Ectodermal cell (in vitro differentiated cells): Measurements from ENCODE around the gene MKNK1.

Source experiments
- H3K27ac ChIP-seq: 2 replicates; pipeline ENCODE4 v1.7.0; 2013; ENCODE audit warnings: mild to moderate bottlenecking, low read depth, low read length; ENCODE audit not compliant: insufficient read depth, poor library complexity, severe bottlenecking
- H3K27me3 ChIP-seq: 2 replicates; pipeline ENCODE4 v1.7.0; 2013; ENCODE audit warnings: mild to moderate bottlenecking, low read length; ENCODE audit not compliant: insufficient read depth, control insufficient read depth, poor library complexity, severe bottlenecking
- H3K36me3 ChIP-seq: one replicate; pipeline ENCODE4 v1.7.0; 2013; ENCODE audit warnings: low read length; ENCODE audit not compliant: control insufficient read depth, insufficient read depth
- H3K4me1 ChIP-seq: one replicate; pipeline ENCODE4 v1.7.0; 2013; ENCODE audit warnings: low read length; ENCODE audit not compliant: control insufficient read depth, insufficient read depth
- H3K4me3 ChIP-seq: 2 replicates; pipeline ENCODE4 v1.7.0; 2013; ENCODE audit warnings: low read depth, low read length, control low read depth; ENCODE audit not compliant: insufficient read depth
- H3K9me3 ChIP-seq: 2 replicates; pipeline ENCODE4 v1.7.0; 2013; ENCODE audit warnings: mild to moderate bottlenecking, low read length, moderate library complexity; ENCODE audit not compliant: control insufficient read depth
- WGBS, 2 experiments: methylation state at CpG; one replicate each; pipeline ENCODE4 v1.1.7; 2013; ENCODE audit warnings: missing lambda C conversion rate in 2 of 2; 5-methylcytosine and 5-hydroxymethylcytosine counted together

Gene MKNK1

GRCh38 chr1:46580140-46580903 lies 23.7 kb downstream of the MKNK1 start:
- 94 to 95% methylated on average over 6 of the region's 6 CpGs for WGBS, 2 experiments
- Histone ChIP-seq H3K4me3 (no peak overlapping the region), H3K4me1 (peaks cover 15% of the 10 kb centered on the region), H3K36me3 (peaks cover 8% of the 10 kb centered on the region), H3K27me3 (no peaks in the 10 kb centered on the region), H3K27ac (no peak overlapping the region), H3K9me3 (no peaks in the 10 kb centered on the region)

DNA sequence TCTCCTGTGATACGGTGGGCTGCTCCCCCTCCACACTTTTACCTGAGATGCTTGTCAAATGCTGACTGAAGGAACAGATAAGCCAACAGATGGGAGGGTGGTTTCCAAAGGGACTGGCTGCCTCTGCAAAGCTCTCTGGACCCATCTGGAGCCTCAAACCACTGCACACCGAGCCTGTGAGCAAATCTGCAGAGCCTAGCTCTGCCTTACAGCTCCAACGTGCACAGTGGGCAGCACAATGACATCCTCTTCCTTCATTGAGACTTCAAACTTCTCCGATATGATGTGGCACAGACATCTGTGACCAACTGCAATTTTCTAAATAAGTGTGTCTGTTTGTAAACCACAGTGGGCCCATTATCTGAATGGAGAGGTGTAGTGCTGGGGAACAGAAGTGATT lies 26.4 kb downstream of the MKNK1 start:
- Histone ChIP-seq H3K27ac (no peak overlapping the region), H3K27me3 (no peaks in the 10 kb centered on the region), H3K4me1 (peaks cover 23% of the 10 kb centered on the region), H3K4me3 (no peak overlapping the region), H3K9me3 (no peaks in the 10 kb centered on the region), H3K36me3 (peaks cover 8% of the 10 kb centered on the region)
- WGBS, 2 experiments: 92 to 93% methylated on average over 4 of the region's 4 CpGs

GRCh38 chr1:46576596-46576995 lies 27.5 kb downstream of the MKNK1 start:
- Histone ChIP-seq H3K27me3 (no peaks in the 10 kb centered on the region), H3K4me3 (no peak overlapping the region), H3K4me1 (peaks cover 23% of the 10 kb centered on the region), H3K27ac (no peak overlapping the region), H3K9me3 (no peaks in the 10 kb centered on the region), H3K36me3 (peaks cover 8% of the 10 kb centered on the region)
- WGBS, 2 experiments: 74 to 79% methylated on average over 6 of the region's 6 CpGs

- H3K9me3 ChIP-seq: no peaks in the 10 kb centered on the region
- no peak overlapping the region for H3K27ac ChIP-seq
- no peaks in the 10 kb centered on the region for H3K27me3 ChIP-seq
- 14 to 18% methylated on average over 2 to 3 of the region's 3 CpGs for WGBS, 2 experiments
- H3K4me3 ChIP-seq: no peak overlapping the region
- H3K36me3 ChIP-seq: peaks cover 8% of the 10 kb centered on the region
- peaks cover 23% of the 10 kb centered on the region for H3K4me1 ChIP-seq
Measured at GRCh38 chr1:46575778-46576177, 28.3 kb downstream of the MKNK1 start.

- WGBS, 2 experiments: 51 to 55% methylated on average over 12 of the region's 12 CpGs
- Histone ChIP-seq H3K4me3 (no peak overlapping the region), H3K36me3 (peaks cover 6% of the 10 kb centered on the region), H3K27me3 (no peaks in the 10 kb centered on the region), H3K4me1 (peaks cover 23% of the 10 kb centered on the region), H3K27ac (no peak overlapping the region), H3K9me3 (no peaks in the 10 kb centered on the region)
Measured at GRCh38 chr1:46575300-46575699, 28.8 kb downstream of the MKNK1 start.

- Histone ChIP-seq H3K27me3 (no peaks in the 10 kb centered on the region), H3K4me1 (peaks cover 22% of the 10 kb centered on the region), H3K36me3 (no peaks in the 10 kb centered on the region), H3K9me3 (no peaks in the 10 kb centered on the region), H3K27ac (no peak overlapping the region), H3K4me3 (no peak overlapping the region)
- 95 to 96% methylated on average over 6 of the region's 6 CpGs for WGBS, 2 experiments
Measured at GRCh38 chr1:46571691-46572225, 32.3 kb downstream of the MKNK1 start.

DNA sequence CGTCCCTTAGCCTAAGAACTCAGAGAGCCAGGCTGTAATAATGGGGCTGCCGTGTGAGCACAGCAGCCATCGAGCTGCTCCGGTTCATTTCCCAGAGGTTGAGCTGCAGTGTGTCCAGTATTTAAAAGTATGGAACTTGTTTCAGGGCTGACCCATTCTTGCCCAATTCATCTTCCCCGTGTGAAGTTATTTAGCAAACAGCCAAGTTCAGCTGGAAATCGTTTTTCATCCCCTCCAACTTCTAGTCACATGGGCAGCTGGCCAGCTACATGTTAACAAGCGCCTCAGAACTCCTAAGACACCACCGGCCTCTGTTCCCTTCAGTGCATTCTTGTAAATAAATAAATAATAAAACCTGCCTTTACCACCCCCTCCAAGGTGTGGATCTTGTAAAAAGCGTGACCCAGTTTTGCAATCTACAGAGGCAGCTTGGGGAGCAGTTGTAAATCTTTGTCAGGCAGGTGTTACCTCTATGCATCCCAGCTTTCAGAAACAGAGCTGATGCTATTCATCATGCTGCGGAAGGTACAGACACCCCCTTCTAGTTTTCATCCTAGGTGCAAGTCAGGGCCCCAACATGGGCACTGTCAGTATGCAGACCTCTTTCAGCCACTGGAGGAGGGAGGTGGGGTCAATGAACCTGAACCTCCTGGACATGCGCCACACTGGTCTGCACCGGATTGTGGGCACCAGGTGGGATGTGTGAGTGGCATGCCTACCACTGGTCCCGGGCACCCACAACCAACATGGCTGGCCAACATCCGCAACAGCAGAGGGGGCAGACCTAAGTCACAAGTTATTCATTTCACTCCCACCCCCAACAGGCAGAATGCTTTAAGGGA lies 34.0 kb downstream of the MKNK1 start:
- 88 to 91% methylated on average over 14 of the region's 14 CpGs for WGBS, 2 experiments
- no peaks in the 10 kb centered on the region for H3K9me3 ChIP-seq
- peaks cover 5% of the 10 kb centered on the region for H3K4me1 ChIP-seq
- H3K27me3 ChIP-seq: no peaks in the 10 kb centered on the region
- H3K4me3 ChIP-seq: no peak overlapping the region
- H3K36me3 ChIP-seq: no peaks in the 10 kb centered on the region
- no peak overlapping the region for H3K27ac ChIP-seq

DNA sequence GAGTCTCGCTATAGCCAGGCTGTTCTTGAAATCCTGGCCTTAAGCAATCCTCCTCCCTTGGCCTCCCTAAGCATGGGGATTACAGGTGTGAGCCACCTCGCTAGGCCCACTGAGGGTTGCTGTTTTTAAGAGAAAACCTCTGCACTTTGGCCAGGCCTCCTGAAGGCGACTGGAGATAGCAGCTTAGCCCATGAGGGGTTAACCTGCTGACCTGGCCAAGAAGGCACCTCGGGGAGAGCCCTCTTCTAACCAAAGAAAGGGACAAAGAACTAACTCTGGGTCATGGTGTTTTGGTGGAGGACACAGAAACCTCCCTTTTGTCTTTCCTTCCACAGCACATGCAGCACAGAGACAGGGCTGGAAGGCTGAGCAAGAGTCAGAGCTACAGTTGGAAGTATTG lies 35.0 kb downstream of the MKNK1 start:
- Histone ChIP-seq H3K27me3 (no peaks in the 10 kb centered on the region), H3K9me3 (no peaks in the 10 kb centered on the region), H3K4me3 (no peak overlapping the region), H3K4me1 (no peaks in the 10 kb centered on the region), H3K27ac (no peak overlapping the region), H3K36me3 (peaks cover 4% of the 10 kb centered on the region)
- WGBS, 2 experiments: 53 to 58% methylated on average over 4 of the region's 4 CpGs

DNA sequence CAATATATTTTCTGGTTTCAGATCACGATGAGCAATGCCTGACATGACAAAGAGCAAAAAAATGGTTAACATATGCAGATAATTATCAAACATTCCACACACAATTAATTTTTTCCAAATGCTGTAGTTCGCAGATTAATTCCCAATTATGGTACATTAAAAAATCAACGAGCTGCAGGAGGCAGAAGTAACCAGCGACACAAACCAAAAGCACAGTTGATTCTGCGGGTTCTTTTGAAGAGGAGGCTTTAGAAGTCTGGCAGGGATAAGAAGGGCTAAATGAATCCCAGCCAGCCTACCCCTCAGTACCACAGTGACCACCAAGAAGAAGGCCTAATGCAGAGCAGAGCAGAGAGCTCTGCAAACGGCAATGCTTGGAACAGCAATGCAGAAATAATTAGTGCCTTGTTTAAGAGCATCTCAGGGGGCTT lies 35.6 kb downstream of the MKNK1 start:
- WGBS, 2 experiments: 69 to 70% methylated on average over 6 of the region's 6 CpGs

GRCh38 chr1:46563341-46563740 lies 40.7 kb downstream of the MKNK1 start:
- H3K27me3 ChIP-seq: no peaks in the 10 kb centered on the region
- H3K4me3 ChIP-seq: no peak overlapping the region
- H3K4me1 ChIP-seq: peaks cover 8% of the 10 kb centered on the region
- no peak overlapping the region for H3K27ac ChIP-seq
- peaks cover 4% of the 10 kb centered on the region for H3K36me3 ChIP-seq
- no peaks in the 10 kb centered on the region for H3K9me3 ChIP-seq
- WGBS, 2 experiments: 96 to 97% methylated on average over 3 to 4 of the region's 4 CpGs

More for the DNA sequence above, 35.6 kb downstream of the MKNK1 start:
- peaks cover 4% of the 10 kb centered on the region for H3K36me3 ChIP-seq
- no peaks in the 10 kb centered on the region for H3K4me1 ChIP-seq
- no peaks in the 10 kb centered on the region for H3K27me3 ChIP-seq
- H3K27ac ChIP-seq: no peak overlapping the region
- H3K9me3 ChIP-seq: no peaks in the 10 kb centered on the region
- no peak overlapping the region for H3K4me3 ChIP-seq
